GM23248 (cell line): Measurements from ENCODE around the gene USP20.

Source experiments
- EZH2 ChIP-seq: fragments of 200-600 bp; sonication (generic); IDR thresholded peaks from 2 replicates; pipeline ENCODE4 v1.6.1; 2018; ENCODE audit warnings: antibody characterized with exemption, mild to moderate bottlenecking; ENCODE audit not compliant: insufficient read depth, poor library complexity, severe bottlenecking
- EZH2phosphoT487 ChIP-seq: fragments of 200-600 bp; sonication (generic); IDR thresholded peaks from 2 replicates; pipeline ENCODE4 v1.6.1; 2018; ENCODE audit warnings: antibody characterized with exemption, moderate library complexity, mild to moderate bottlenecking, low read depth; ENCODE audit not compliant: insufficient read depth

GRCh38 chr9:129848712-129849441, 13.6 kb downstream of the USP20 start:
- no peak for TF ChIP-seq EZH2
- no peak for TF ChIP-seq EZH2phosphoT487
